GM10266 (cell line): ENCODE results near the gene TNFAIP2.

Experiments used
- DNase-seq: peaks from one replicate; pipeline ENCODE4 v3.0.0; 2012; ENCODE audit errors: extremely low spot score
- CTCF ChIP-seq: IDR thresholded peaks from 2 replicates; pipeline ENCODE4 v1.5.1; 2012; ENCODE audit warnings: mild to moderate bottlenecking, low read depth; ENCODE audit not compliant: control insufficient read depth, insufficient read depth; ENCODE audit errors: missing control alignments

TNFAIP2 gene

GRCh38 chr14:103177376-103177775, 54.1 kb downstream of the TNFAIP2 start:
- no peak for DNase-seq
- no peak for TF ChIP-seq CTCF

- no peak for DNase-seq
- no peak for TF ChIP-seq CTCF
Measured at GRCh38 chr14:103178521-103178920, 55.3 kb downstream of the TNFAIP2 start.

DNA sequence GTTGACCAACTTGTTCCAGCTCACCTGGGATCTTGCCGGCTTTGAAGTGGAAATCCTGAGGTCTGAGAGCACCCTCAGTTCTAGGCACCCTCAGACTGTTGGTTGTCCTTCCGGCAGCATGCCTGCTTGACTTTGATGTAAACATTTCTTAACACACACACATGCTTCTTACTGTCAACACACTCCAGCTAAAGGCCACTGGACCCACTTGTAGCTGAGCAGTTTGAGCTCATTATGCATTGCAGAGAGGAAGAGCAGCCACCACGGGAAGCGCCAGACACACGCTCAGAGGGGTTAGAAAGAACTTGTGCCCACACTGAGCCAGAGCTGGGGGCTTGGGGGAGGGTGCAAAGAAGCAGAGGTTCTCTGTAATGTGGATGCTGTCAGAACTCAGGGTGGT, 55.8 kb downstream of the TNFAIP2 start:
- no peak for TF ChIP-seq CTCF

DNA sequence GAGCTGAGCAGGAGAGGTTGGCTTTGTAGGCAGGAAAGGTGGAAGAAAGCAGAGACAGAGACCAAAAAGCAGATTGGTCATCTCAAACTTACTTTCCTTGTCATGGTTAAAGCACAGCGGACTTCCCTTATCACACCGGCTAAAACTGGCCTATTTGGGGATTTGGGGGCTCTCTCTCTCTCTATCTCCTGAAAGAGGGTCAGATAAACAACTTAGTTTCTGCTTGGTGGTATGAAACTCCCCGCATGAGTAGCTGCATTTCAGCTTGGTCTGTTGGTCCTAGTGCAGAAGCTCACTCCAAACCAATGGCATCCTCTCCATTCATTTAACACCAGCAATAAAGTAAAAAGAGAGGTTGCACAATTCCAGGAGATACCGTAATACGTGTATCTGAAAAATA, 57.1 kb downstream of the TNFAIP2 start:
- no peak for DNase-seq
- no peak for TF ChIP-seq CTCF

More for the DNA sequence above, 55.8 kb downstream of the TNFAIP2 start:
- DNase-seq = no peak

- no peak for TF ChIP-seq CTCF
Measured at GRCh38 chr14:103184046-103184445, 60.8 kb downstream of the TNFAIP2 start.

GRCh38 chr14:103185051-103186029, 62.1 kb downstream of the TNFAIP2 start:
- DNase-seq = peak; percentile 55
- peak; percentile 42 for TF ChIP-seq CTCF

More at GRCh38 chr14:103184046-103184445, 60.8 kb downstream of the TNFAIP2 start:
- no peak for DNase-seq

DNA sequence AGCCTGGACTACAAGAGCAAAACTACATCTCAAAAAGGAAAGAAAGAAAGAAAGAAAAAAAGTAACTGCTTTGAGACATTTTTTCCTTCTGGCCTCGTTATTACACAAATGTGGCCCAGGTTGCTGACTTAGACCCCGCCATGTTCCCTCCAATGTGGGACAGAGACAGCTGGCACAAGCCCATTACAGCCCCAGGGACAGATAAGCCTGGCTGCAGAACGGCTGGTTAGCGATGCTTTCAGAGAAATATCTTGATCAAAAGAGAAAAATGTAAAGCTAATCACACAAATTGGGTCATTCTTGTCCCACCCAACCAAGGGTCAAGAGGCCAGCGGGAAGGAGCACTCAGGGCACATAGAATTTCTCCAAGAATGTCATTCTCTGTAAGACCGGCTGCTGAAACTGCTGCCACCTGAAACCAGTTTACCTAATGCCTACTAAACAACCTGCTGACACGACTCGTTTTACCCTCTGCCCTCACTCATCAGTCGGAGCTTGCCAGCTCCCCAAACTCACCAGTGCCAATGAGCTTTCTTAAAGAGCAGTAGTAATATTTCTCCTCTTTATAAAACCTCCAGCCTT, 63.1 kb downstream of the TNFAIP2 start:
- no peak for TF ChIP-seq CTCF
- DNase-seq = no peak
